ENCODE data around the gene GABRG3. TPM values are rescaled to one million over a fixed set of nuclear protein-coding genes. Genes with fewer than 3 reads are reported as not detected.

The GABRG3 gene
- total RNA-seq, 1 donor from 2014 or later, result 0.08 TPM

DNA sequence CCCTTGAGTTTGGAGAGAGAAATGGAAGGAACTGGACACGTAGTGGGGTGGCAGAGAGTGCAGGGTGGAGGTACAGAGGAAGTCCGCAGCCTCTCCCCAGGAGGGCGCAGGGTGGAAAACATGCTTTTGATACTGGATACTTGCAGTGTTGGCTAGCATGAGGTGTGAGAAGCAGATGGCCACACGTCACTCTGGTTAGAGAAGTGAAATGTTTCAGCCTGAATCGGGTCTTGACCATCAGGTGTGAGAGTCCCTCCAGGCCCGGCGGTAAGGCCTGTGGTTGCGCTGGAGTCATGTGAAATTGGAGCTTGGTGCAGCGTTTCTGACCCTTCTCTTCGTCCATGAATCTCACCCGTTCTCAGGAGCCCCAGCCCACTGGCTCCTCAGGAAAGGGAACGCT is 93.1 kb downstream of the GABRG3 start:
- TF ChIP-seq CTCF (IDR thresholded peaks at IDR 0.05; ENCODE audit: insufficient read depth, low read length, poor library complexity, severe bottlenecking), result no peak
- no peak for DNase-seq (ENCODE audit: low read depth)
- Histone ChIP-seq H3K36me3 (ENCODE audit: control insufficient read depth, insufficient read depth, low read length) (no peaks in the 10 kb centered on the region), H3K27me3 (ENCODE audit: control insufficient read depth, insufficient read depth, low read length) (no peaks in the 10 kb centered on the region), H3K4me3 (ENCODE audit: low read depth, low read length) (no peak overlapping the region)

GRCh38 chr15:27065151-27065550 is 94.2 kb downstream of the GABRG3 start:
- Histone ChIP-seq H3K4me3 (ENCODE audit: low read depth, low read length) (no peak overlapping the region), H3K27me3 (ENCODE audit: control insufficient read depth, insufficient read depth, low read length) (no peaks in the 10 kb centered on the region), H3K36me3 (ENCODE audit: control insufficient read depth, insufficient read depth, low read length) (no peaks in the 10 kb centered on the region)
- DNase-seq (ENCODE audit: low read depth), result no peak
- TF ChIP-seq CTCF (IDR thresholded peaks at IDR 0.05; ENCODE audit: insufficient read depth, low read length, poor library complexity, severe bottlenecking), result no peak

GRCh38 chr15:27065785-27066184 is 94.8 kb downstream of the GABRG3 start:
- no peak for DNase-seq (ENCODE audit: low read depth)
- no peak for TF ChIP-seq CTCF (IDR thresholded peaks at IDR 0.05; ENCODE audit: insufficient read depth, low read length, poor library complexity, severe bottlenecking)
- H3K4me3 ChIP-seq (ENCODE audit: low read depth, low read length), result no peak overlapping the region
- H3K27me3 ChIP-seq (ENCODE audit: control insufficient read depth, insufficient read depth, low read length), result no peaks in the 10 kb centered on the region
- no peaks in the 10 kb centered on the region for H3K36me3 ChIP-seq (ENCODE audit: control insufficient read depth, insufficient read depth, low read length)

GRCh38 chr15:27066446-27066845 is 95.5 kb downstream of the GABRG3 start:
- no peak overlapping the region for H3K4me3 ChIP-seq (ENCODE audit: low read depth, low read length)
- H3K36me3 ChIP-seq (ENCODE audit: control insufficient read depth, insufficient read depth, low read length), result no peaks in the 10 kb centered on the region
- H3K27me3 ChIP-seq (ENCODE audit: control insufficient read depth, insufficient read depth, low read length), result no peaks in the 10 kb centered on the region
- TF ChIP-seq CTCF (IDR thresholded peaks at IDR 0.05; ENCODE audit: insufficient read depth, low read length, poor library complexity, severe bottlenecking), result no peak
- DNase-seq (ENCODE audit: low read depth), result no peak

GRCh38 chr15:27067175-27067574 is 96.2 kb downstream of the GABRG3 start:
- H3K27me3 ChIP-seq (ENCODE audit: control insufficient read depth, insufficient read depth, low read length), result no peaks in the 10 kb centered on the region
- no peak for DNase-seq (ENCODE audit: low read depth)
- H3K4me3 ChIP-seq (ENCODE audit: low read depth, low read length), result no peak overlapping the region
- H3K36me3 ChIP-seq (ENCODE audit: control insufficient read depth, insufficient read depth, low read length), result no peaks in the 10 kb centered on the region
- TF ChIP-seq CTCF (IDR thresholded peaks at IDR 0.05; ENCODE audit: insufficient read depth, low read length, poor library complexity, severe bottlenecking), result no peak

- DNase-seq (ENCODE audit: low read depth), result no peak
- H3K27me3 ChIP-seq (ENCODE audit: control insufficient read depth, insufficient read depth, low read length), result no peaks in the 10 kb centered on the region
- no peak overlapping the region for H3K4me3 ChIP-seq (ENCODE audit: low read depth, low read length)
- TF ChIP-seq CTCF (IDR thresholded peaks at IDR 0.05; ENCODE audit: insufficient read depth, low read length, poor library complexity, severe bottlenecking), result no peak
- H3K36me3 ChIP-seq (ENCODE audit: control insufficient read depth, insufficient read depth, low read length), result no peaks in the 10 kb centered on the region
Observed at GRCh38 chr15:27070841-27071240, 99.9 kb downstream of the GABRG3 start.
